Caco-2 (cell line): ENCODE data around the gene CNIH2. TPM values are rescaled to one million over a fixed set of nuclear protein-coding genes. Genes with fewer than 3 reads are reported as not detected.
"Not testable (repeated sequence)": the region's sequence is repeated elsewhere in the genome, so short reads cannot be mapped to it uniquely, and the experiment has no call there.

Source experiments
- BruUV-seq: library from RNA; stranded (reverse); fragments of 400-500 nt; replicated peaks from 2 replicates; lab custom pipeline; 2021; lab: Mats Ljungman, UMichigan
- CTCF ChIA-PET: fragments of 300-600 bp; sonication (Branson Sonifier 250); formaldehyde crosslinking; loops from one replicate; lab custom pipeline; 2022; ENCODE audit warnings: antibody characterized with exemption; lab: Charles Lee
- POLR2A ChIA-PET: fragments of 300-600 bp; sonication (Branson Sonifier 250); formaldehyde crosslinking; loops from one replicate; lab custom pipeline; 2022; ENCODE audit warnings: antibody characterized with exemption; lab: Charles Lee
- DNase-seq, 2 experiments: peaks; one replicate each; pipeline versions ENCODE4 v3.0.0 to v3.0.0-alpha.2; 2020 to 2022
- H3K27me3 ChIP-seq: replicated peaks from 2 replicates; pipeline ENCODE4 v1.6.0; 2011; ENCODE audit warnings: low read length; ENCODE audit not compliant: control insufficient read depth, insufficient read depth
- H3K36me3 ChIP-seq: 2 replicates; pipeline ENCODE4 v1.5.1; 2011; ENCODE audit warnings: low read length; ENCODE audit not compliant: control insufficient read depth, insufficient read depth
- H3K4me1 ChIP-seq: fragments of 250-450 bp; sonication (Bioruptor Pico); 2 replicates; pipeline ENCODE4 v1.5.1; 2020; ENCODE audit warnings: mild to moderate bottlenecking
- H3K4me3 ChIP-seq: 2 replicates; pipeline ENCODE4 v1.5.1; 2011; ENCODE audit warnings: low read depth, mild to moderate bottlenecking, control low read depth, low read length
- H3K9me3 ChIP-seq: fragments of 250-450 bp; sonication (Bioruptor Pico); 2 replicates; pipeline ENCODE4 v1.5.1; 2020; ENCODE audit warnings: mild to moderate bottlenecking, moderate library complexity
- H3K27ac Mint-ChIP-seq: one replicate; pipeline ENCODE4 v1.8.0; 2022; ENCODE audit warnings: mixed read lengths; ENCODE audit not compliant: unreplicated experiment
- H3K27me3 Mint-ChIP-seq: one replicate; pipeline ENCODE4 v1.8.0; 2022; ENCODE audit warnings: mixed read lengths; ENCODE audit not compliant: insufficient read depth, unreplicated experiment
- H3K36me3 Mint-ChIP-seq: one replicate; pipeline ENCODE4 v1.8.0; 2022; ENCODE audit warnings: mild to moderate bottlenecking, mixed read lengths; ENCODE audit not compliant: insufficient read depth, unreplicated experiment
- H3K4me1 Mint-ChIP-seq: one replicate; pipeline ENCODE4 v1.8.0; 2022; ENCODE audit warnings: low read depth, mixed read lengths; ENCODE audit not compliant: unreplicated experiment
- H3K4me3 Mint-ChIP-seq: one replicate; pipeline ENCODE4 v1.8.0; 2022; ENCODE audit warnings: mild to moderate bottlenecking, moderate library complexity, mixed read lengths; ENCODE audit not compliant: unreplicated experiment
- H3K9me3 Mint-ChIP-seq: one replicate; pipeline ENCODE4 v1.8.0; 2022; ENCODE audit warnings: mixed read lengths; ENCODE audit not compliant: unreplicated experiment
- CTCF ChIP-seq, 2 experiments: fragments of 200-600 bp in 1 of 2; IDR thresholded peaks; 1 replicate in 1 of 2; 2 replicates in 1 of 2; pipeline versions ENCODE4 v1.5.1 to v1.8.0; 2011 to 2022; ENCODE audit warnings: antibody characterized with exemption in 1 of 2, control low read depth in 1 of 2, inconsistent platforms in 1 of 2, low read depth in 1 of 2, low read length in 1 of 2, mild to moderate bottlenecking in 1 of 2, moderate library complexity in 1 of 2; ENCODE audit not compliant: insufficient read depth in 1 of 2, severe bottlenecking in 1 of 2, unreplicated experiment in 1 of 2
- intact Hi-C: fragments of 100-400 bp; cut with micrococcal nuclease; formaldehyde crosslinking; loops from one replicate; pipeline ENCODE4 v1.10.0; 2022; ENCODE audit not compliant: unreplicated experiment
- total RNA-seq: library from RNA; stranded (reverse); gene quantifications from 2 replicates; pipeline ENCODE4 v1.2.3, GENCODE V29; 2022

Gene CNIH2
- total RNA-seq, 1 experiment from 2014 or later: 6.1 TPM

- BruUV-seq: no TSS peak
- no peaks in the 10 kb centered on the region for H3K9me3 Mint-ChIP-seq
These were observed 24.7 kb downstream of the CNIH2 start for GRCh38 chr11:66302656-66303055.

GRCh38 chr11:66309475-66309874 lies 31.5 kb downstream of the CNIH2 start:
- Mint-ChIP-seq H3K4me1 (no peaks in the 10 kb centered on the region), H3K36me3 (peaks cover 17% of the 10 kb centered on the region), H3K27me3 (no peaks in the 10 kb centered on the region), H3K9me3 (no peaks in the 10 kb centered on the region), H3K4me3 (no peak overlapping the region), H3K27ac (no peak overlapping the region)
- TF ChIP-seq CTCF (IDR thresholded peaks at IDR 0.05; ENCODE audit: insufficient read depth in 1 of 2, low read depth in 1 of 2, low read length in 1 of 2, severe bottlenecking in 1 of 2, unreplicated experiment in 1 of 2): no peak
- no peak overlapping the region for H3K4me3 ChIP-seq
- no peaks in the 10 kb centered on the region for H3K9me3 ChIP-seq
- no peaks in the 10 kb centered on the region for H3K27me3 ChIP-seq
- DNase-seq: no peak
- POLR2A ChIA-PET: no interaction called here
- intact Hi-C loops: no loop called here
- peaks cover 14% of the 10 kb centered on the region for H3K4me1 ChIP-seq
- no TSS peak for BruUV-seq
- H3K36me3 ChIP-seq: no peaks in the 10 kb centered on the region
- CTCF ChIA-PET: interaction anchor here (1.3 kb wide), 1 partner anchor 27 kb away, joined by 3 read pairs; the partner anchor contains the start of gene RIN1

More at GRCh38 chr11:66302656-66303055, 24.7 kb downstream of the CNIH2 start:
- H3K9me3 ChIP-seq: no peaks in the 10 kb centered on the region
- Mint-ChIP-seq H3K36me3 (no peaks in the 10 kb centered on the region), H3K27ac (no peak overlapping the region), H3K27me3 (no peaks in the 10 kb centered on the region), H3K4me3 (no peak overlapping the region), H3K4me1 (no peaks in the 10 kb centered on the region)
- H3K36me3 ChIP-seq: no peaks in the 10 kb centered on the region
- POLR2A ChIA-PET: no interaction called here
- DNase-seq: no peak
- intact Hi-C loops: no loop called here
- no peak for TF ChIP-seq CTCF (IDR thresholded peaks at IDR 0.05; ENCODE audit: insufficient read depth in 1 of 2, low read depth in 1 of 2, low read length in 1 of 2, severe bottlenecking in 1 of 2, unreplicated experiment in 1 of 2)
- no peak overlapping the region for H3K4me3 ChIP-seq
- CTCF ChIA-PET: no interaction called here
- H3K27me3 ChIP-seq: no peaks in the 10 kb centered on the region
- H3K4me1 ChIP-seq: no peaks in the 10 kb centered on the region

- H3K27me3 ChIP-seq: no peaks in the 10 kb centered on the region
- no peaks in the 10 kb centered on the region for H3K9me3 Mint-ChIP-seq
- no TSS peak for BruUV-seq
- CTCF ChIA-PET: interaction anchor here (1.3 to 2.9 kb wide), 2 partner anchors 19 to 26 kb away, joined by 3 to 34 read pairs; partner anchors contain the start of gene RIN1
- peaks cover 17% of the 10 kb centered on the region for H3K36me3 Mint-ChIP-seq
- H3K9me3 ChIP-seq: no peaks in the 10 kb centered on the region
- H3K4me3 Mint-ChIP-seq: no peak overlapping the region
- POLR2A ChIA-PET: interaction anchor here (0.7 kb wide), 1 partner anchor 21 kb away, joined by 3 read pairs; the partner anchor contains the start of gene YIF1A
- no peak overlapping the region for H3K27ac Mint-ChIP-seq
- no peaks in the 10 kb centered on the region for H3K36me3 ChIP-seq
- no peaks in the 10 kb centered on the region for H3K27me3 Mint-ChIP-seq
- peaks cover 14% of the 10 kb centered on the region for H3K4me1 ChIP-seq
- H3K4me3 ChIP-seq: no peak overlapping the region
- intact Hi-C loops: no loop called here
- no peaks in the 10 kb centered on the region for H3K4me1 Mint-ChIP-seq
- no peak for DNase-seq
- TF ChIP-seq CTCF (IDR thresholded peaks at IDR 0.05; ENCODE audit: insufficient read depth in 1 of 2, low read depth in 1 of 2, low read length in 1 of 2, severe bottlenecking in 1 of 2, unreplicated experiment in 1 of 2): no peak
These were observed 32.3 kb downstream of the CNIH2 start for GRCh38 chr11:66310324-66310723.

- H3K36me3 ChIP-seq, BruUV-seq, H3K9me3 Mint-ChIP-seq, intact Hi-C loops, H3K4me1 Mint-ChIP-seq, H3K27me3 Mint-ChIP-seq, H3K27me3 ChIP-seq, DNase-seq, H3K9me3 ChIP-seq, H3K4me3 ChIP-seq: not testable (repeated sequence)
- H3K36me3 Mint-ChIP-seq: peaks cover 17% of the 10 kb centered on the region
- peak overlapping the region; percentile 87 for H3K4me3 Mint-ChIP-seq
- peaks cover 14% of the 10 kb centered on the region for H3K4me1 ChIP-seq
- CTCF ChIA-PET: interaction anchor here (0.6 to 3.4 kb wide), 17 partner anchors 16 to 434 kb away, joined by 3 to 90 read pairs (median 7); partner anchors contain the start of genes B4GAT1, BRMS1, CCDC87 and RAB1B
- peak overlapping the region; percentile 91 for H3K27ac Mint-ChIP-seq
- POLR2A ChIA-PET: interaction anchor here (0.7 to 2.3 kb wide), 4 partner anchors 22 to 34 kb away, joined by 3 to 34 read pairs (median 18); partner anchors contain the start of genes BRMS1, RIN1 and YIF1A
These were observed 32.9 kb downstream of the CNIH2 start for GRCh38 chr11:66310803-66311440.
